Nephron progenitor cell (in vitro differentiated cells): ENCODE measurements around the gene PNP.

Experiments
- DNase-seq: peaks from one replicate; pipeline ENCODE4 v3.0.0; 2021
- H3K27ac Mint-ChIP-seq: 2 replicates; pipeline ENCODE4 v1.8.0; 2021; ENCODE audit warnings: mild to moderate bottlenecking, moderate library complexity, mixed read lengths
- H3K27me3 Mint-ChIP-seq: 2 replicates; pipeline ENCODE4 v1.8.0; 2021; ENCODE audit warnings: mild to moderate bottlenecking, low read depth, mixed read lengths; ENCODE audit not compliant: poor library complexity
- H3K36me3 Mint-ChIP-seq: 2 replicates; pipeline ENCODE4 v1.8.0; 2021; ENCODE audit warnings: low read depth, mixed read lengths
- H3K4me1 Mint-ChIP-seq: 2 replicates; pipeline ENCODE4 v1.8.0; 2021; ENCODE audit warnings: mixed read lengths
- H3K4me3 Mint-ChIP-seq: 2 replicates; pipeline ENCODE4 v1.8.0; 2021; ENCODE audit warnings: mild to moderate bottlenecking, moderate library complexity, mixed read lengths
- H3K9me3 Mint-ChIP-seq: 2 replicates; pipeline ENCODE4 v1.8.0; 2021; ENCODE audit warnings: mild to moderate bottlenecking, moderate library complexity, mixed read lengths
- CTCF ChIP-seq: fragments of 200-600 bp; sonication (generic); IDR thresholded peaks from 2 replicates; pipeline ENCODE4 v1.5.0; 2021; ENCODE audit warnings: antibody characterized with exemption

Gene PNP

GRCh38 chr14:20469242-20469889, at the start of gene PNP:
TSS of gene PNP (plus strand) at chr14:20469406. CDS start at chr14:20469525, 119 bp downstream.
- peak; percentile 87 for DNase-seq
- H3K36me3 Mint-ChIP-seq = peaks cover 28% of the 10 kb centered on the region
- H3K9me3 Mint-ChIP-seq = no peaks in the 10 kb centered on the region
- peak within 1 kb of the TSS; percentile 96 for H3K4me3 Mint-ChIP-seq
- peak within 1 kb of the TSS; percentile 97 for H3K27ac Mint-ChIP-seq
- no peak for TF ChIP-seq CTCF
- peaks cover 2% of the 10 kb centered on the region for H3K27me3 Mint-ChIP-seq
- peaks cover 34% of the 10 kb centered on the region for H3K4me1 Mint-ChIP-seq

- DNase-seq = no peak
- peaks cover 14% of the 10 kb centered on the region for H3K4me1 Mint-ChIP-seq
Observed at GRCh38 chr14:20419419-20419818, 49.8 kb upstream of the PNP start.

GRCh38 chr14:20421267-20421666, 47.9 kb upstream of the PNP start:
- Mint-ChIP-seq H3K27ac (no peak overlapping the region), H3K4me1 (peaks cover 4% of the 10 kb centered on the region), H3K4me3 (no peak overlapping the region), H3K36me3 (no peaks in the 10 kb centered on the region), H3K9me3 (no peaks in the 10 kb centered on the region), H3K27me3 (peaks cover 6% of the 10 kb centered on the region)
- DNase-seq = no peak
- TF ChIP-seq CTCF = no peak

More at GRCh38 chr14:20419419-20419818, 49.8 kb upstream of the PNP start:
- no peak for TF ChIP-seq CTCF
- Mint-ChIP-seq H3K4me3 (no peak overlapping the region), H3K27me3 (peaks cover 2% of the 10 kb centered on the region), H3K36me3 (no peaks in the 10 kb centered on the region), H3K27ac (no peak overlapping the region), H3K9me3 (no peaks in the 10 kb centered on the region)

- no peak for DNase-seq
- Mint-ChIP-seq H3K4me1 (peaks cover 11% of the 10 kb centered on the region), H3K4me3 (no peak overlapping the region), H3K27ac (no peak overlapping the region), H3K9me3 (no peaks in the 10 kb centered on the region), H3K27me3 (peaks cover 6% of the 10 kb centered on the region), H3K36me3 (no peaks in the 10 kb centered on the region)
- TF ChIP-seq CTCF = no peak
Observed at GRCh38 chr14:20422886-20423285, 46.3 kb upstream of the PNP start.

- no peak overlapping the region for H3K27ac Mint-ChIP-seq
- peaks cover 6% of the 10 kb centered on the region for H3K27me3 Mint-ChIP-seq
- no peak overlapping the region for H3K4me3 Mint-ChIP-seq
- H3K4me1 Mint-ChIP-seq = peaks cover 14% of the 10 kb centered on the region
- H3K9me3 Mint-ChIP-seq = no peaks in the 10 kb centered on the region
- no peak for DNase-seq
- no peaks in the 10 kb centered on the region for H3K36me3 Mint-ChIP-seq
- no peak for TF ChIP-seq CTCF
Observed at GRCh38 chr14:20424851-20425250, 44.4 kb upstream of the PNP start.
